GM19397 (cell line): ENCODE measurements around the gene ELAPOR1.

Experiments used
- ATAC-seq: cut with Tn5 transposase; IDR thresholded peaks from one replicate; pipeline ENCODE4 v1.9.1; 2021; ENCODE audit warnings: mild to moderate bottlenecking, moderate library complexity; ENCODE audit not compliant: unreplicated experiment

Gene ELAPOR1, protein sequence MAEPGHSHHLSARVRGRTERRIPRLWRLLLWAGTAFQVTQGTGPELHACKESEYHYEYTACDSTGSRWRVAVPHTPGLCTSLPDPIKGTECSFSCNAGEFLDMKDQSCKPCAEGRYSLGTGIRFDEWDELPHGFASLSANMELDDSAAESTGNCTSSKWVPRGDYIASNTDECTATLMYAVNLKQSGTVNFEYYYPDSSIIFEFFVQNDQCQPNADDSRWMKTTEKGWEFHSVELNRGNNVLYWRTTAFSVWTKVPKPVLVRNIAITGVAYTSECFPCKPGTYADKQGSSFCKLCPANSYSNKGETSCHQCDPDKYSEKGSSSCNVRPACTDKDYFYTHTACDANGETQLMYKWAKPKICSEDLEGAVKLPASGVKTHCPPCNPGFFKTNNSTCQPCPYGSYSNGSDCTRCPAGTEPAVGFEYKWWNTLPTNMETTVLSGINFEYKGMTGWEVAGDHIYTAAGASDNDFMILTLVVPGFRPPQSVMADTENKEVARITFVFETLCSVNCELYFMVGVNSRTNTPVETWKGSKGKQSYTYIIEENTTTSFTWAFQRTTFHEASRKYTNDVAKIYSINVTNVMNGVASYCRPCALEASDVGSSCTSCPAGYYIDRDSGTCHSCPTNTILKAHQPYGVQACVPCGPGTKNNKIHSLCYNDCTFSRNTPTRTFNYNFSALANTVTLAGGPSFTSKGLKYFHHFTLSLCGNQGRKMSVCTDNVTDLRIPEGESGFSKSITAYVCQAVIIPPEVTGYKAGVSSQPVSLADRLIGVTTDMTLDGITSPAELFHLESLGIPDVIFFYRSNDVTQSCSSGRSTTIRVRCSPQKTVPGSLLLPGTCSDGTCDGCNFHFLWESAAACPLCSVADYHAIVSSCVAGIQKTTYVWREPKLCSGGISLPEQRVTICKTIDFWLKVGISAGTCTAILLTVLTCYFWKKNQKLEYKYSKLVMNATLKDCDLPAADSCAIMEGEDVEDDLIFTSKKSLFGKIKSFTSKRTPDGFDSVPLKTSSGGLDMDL

GRCh38 chr1:109113590-109114341 is at the start of gene ELAPOR1:
TSS of gene ELAPOR1 (plus strand) at chr1:109114115. CDS start at chr1:109114184, 69 bp downstream.
- peak; percentile 58 for ATAC-seq

DNA sequence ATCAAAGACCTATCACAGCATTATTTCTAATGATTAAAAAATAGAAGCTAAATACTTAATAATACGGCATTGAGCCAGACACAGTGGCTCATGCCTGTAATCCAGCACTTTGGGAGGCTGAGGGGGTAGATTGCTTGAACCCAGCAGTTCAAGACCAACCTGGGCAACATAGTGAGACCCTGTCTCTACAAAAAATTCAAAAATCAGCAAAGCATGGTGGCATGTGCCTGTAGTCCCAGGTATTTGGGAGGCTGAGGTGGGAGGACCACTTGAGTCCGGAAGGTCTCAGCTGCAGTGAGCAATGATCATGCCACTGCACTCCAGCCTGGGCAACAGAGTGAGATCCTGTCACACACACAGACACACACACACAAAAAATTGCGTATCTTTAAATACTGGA is 48.8 kb upstream of the ELAPOR1 start:
- ATAC-seq, result no peak

GRCh38 chr1:109067883-109068282 is 46.0 kb upstream of the ELAPOR1 start:
- no peak for ATAC-seq

GRCh38 chr1:109069294-109069693 is 44.6 kb upstream of the ELAPOR1 start:
- ATAC-seq, result no peak

DNA sequence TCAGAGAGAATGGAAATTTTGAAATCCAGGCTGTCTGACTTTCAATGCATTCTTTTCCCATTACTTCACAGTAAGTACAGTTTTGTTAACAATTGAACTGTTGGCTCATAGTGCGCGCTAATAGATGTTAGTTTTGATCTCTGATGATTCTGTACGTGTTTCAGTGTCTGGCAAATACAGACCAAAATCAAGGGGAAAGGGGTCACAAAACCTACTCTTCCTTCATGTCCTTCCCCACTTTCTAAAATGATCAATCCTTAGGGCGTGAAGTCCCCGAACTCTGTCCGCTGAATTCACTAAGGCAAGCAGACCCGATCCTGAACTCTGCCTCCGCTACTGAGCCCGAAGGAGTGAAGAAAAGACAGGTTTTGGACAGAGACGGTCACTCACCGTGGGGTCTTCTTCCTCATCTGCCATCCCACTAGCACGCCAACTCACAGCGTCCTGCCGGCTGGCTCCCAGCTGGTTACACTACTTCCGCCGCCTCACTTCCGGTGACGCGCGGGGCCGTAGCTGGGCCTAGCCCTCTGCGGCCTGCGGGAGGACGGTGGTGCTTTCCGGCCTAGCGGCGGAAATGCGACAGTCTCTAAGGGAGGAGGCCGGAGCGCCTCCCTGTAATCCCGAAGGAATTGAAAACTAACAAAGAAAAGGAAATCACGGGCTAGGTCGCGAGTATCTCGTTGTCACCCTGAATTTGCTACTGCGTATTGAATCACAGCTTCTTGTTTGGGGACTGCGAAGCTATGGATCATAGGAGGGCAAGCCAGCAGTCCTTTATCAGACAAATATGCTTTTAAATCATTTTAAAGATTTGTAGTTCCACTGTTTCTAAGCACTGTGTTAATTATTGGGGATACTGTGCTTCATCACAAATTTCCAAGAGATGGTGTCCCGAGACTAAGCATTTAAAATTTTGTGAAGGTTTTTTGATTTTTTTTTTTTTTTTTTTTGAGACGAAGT is 38.1 kb upstream of the ELAPOR1 start, which contains the start of gene TAF13:
Gene TAF13, minus strand, starts transcription at position 473 of the 960 bp plus-strand sequence. Its CDS starts 56 bp downstream, at position 417.
- ATAC-seq, result peak; percentile 100

DNA sequence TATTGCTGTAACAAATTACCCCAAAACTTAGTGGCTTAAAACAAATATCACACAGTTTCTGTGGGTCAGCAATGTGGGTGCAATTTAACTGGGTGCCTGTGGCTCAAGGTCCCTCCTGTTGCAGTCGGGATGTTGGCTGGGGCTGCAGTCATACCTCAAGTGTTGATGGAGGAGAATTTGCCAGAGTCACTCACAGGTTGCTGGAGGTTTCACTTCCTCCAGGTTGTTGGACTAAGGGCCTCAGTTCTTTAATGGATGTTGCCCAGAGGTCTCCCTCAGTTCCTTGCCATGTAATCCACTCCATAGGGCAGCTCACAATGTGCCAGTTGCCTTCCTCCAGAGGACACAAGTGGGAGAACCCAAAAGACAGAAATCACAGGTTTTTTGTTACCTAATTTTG is 35.6 kb upstream of the ELAPOR1 start:
- no peak for ATAC-seq

- no peak for ATAC-seq
Measured at GRCh38 chr1:109079240-109079622, 34.7 kb upstream of the ELAPOR1 start.

- ATAC-seq, result no peak
Measured at GRCh38 chr1:109080441-109081082, 33.4 kb upstream of the ELAPOR1 start.

DNA sequence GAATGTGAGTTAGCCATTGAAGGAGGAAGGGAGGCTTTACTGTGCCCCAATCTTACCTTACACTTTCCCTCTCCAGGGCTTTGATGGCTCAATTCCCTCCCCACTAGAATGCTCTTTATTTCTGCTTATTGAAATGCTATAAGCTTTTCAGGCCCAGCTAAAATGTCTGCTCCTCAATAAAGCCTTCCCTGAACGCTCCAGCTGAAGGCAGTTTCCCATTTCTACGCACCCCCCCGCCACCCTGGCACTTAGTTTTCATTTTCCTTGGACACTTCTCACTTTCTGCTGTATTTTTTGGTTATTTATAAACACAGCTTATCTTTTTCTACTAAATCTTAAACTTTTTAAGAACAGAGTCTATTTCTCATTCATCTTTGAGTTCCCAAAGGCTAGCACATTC is 30.4 kb upstream of the ELAPOR1 start:
- ATAC-seq, result no peak

GRCh38 chr1:109083923-109084322 is 30.0 kb upstream of the ELAPOR1 start:
- no peak for ATAC-seq

DNA sequence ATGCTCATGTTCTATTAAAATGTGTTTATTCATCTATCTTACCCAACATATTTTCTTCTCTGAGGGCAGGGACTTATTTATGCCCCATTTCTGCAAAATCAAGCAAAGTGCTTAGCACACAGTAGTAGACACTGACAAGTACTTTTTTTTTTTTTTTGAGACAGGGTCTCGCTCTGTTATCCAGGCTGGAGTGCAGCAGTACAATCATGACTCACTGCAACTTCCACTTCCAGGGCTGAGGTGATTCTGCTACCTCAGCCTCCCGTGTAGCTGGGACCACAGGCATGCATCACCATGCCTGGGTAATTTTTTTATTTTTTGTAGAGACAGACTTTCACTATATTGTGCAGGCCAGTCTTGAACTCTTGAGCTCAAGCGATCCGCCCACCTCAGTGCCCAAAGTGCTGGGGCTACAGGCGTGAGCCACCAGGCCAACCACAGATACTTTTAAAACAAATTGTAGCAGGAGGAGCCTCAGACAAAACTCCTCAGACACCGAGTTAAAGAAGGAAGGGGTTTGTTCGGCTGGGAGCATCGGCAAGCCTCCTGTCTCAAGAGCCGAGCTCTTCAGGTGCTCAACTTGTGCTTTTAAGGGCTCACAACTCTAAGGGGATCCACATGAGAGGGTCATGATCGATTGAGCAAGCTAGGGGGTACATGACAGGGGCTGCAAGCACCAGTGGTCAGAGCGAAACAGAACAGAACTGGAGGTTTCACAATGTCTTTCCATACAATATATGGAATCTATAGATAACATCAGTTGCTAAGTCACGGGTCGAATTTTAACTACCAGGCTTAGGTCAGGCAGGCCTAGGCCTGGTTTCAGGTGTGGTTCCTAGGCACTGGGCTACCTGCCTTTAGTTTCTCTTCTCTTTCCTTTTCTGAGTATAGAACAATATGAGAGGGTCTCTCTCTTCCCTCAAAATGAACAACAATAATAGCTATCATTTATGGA is 29.1 kb upstream of the ELAPOR1 start:
- ATAC-seq, result no peak

GRCh38 chr1:109089242-109090015 is 24.5 kb upstream of the ELAPOR1 start:
- ATAC-seq, result no peak

- peak; percentile 85 for ATAC-seq
Measured at GRCh38 chr1:109090196-109091077, 23.5 kb upstream of the ELAPOR1 start, which contains the start of gene TMEM167B. TSS of gene TMEM167B (plus strand) at chr1:109090764. CDS start at chr1:109090873, 109 bp downstream.

DNA sequence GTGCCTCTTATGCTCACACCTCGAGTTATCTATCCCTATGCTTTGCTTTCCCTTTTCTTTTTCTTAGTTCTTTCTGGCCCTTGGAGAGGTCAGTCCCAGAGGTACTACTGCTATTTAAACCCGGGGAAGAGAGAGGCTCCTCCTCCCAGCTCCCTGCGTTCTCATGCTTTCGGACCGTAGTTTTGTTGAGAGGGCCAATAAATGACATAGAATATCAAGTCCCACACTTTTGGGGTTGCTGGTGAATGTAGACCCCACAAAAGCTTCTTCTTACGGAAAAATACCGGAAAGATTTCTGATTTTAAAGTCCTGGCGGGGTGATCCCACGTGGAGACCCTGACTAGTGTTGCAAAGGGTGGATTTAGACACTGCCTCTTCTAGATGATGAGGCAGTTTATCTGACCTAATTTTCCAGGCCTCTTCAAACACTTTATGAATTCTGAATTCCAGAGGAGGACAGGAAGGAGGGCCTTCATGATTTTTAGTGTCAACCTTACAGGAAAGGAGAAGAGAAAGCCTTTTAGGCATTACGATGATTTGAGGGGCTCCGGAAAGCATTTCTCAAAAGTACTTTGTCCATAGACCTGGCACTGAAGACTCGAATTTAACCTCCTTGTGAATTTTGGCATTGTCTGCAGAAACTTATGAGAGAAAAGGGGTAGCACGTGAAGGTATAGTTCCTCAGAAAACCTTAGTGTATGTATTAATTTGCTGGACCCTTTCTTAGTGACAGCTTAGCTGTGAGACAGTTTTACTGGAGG is 22.7 kb upstream of the ELAPOR1 start:
- peak; percentile 43 for ATAC-seq

GRCh38 chr1:109091839-109092193 is 22.1 kb upstream of the ELAPOR1 start:
- ATAC-seq, result no peak
